HG03439 (cell line): ENCODE results near the gene EPM2AIP1.
"Not testable (repeated sequence)": the region's sequence is repeated elsewhere in the genome, so short reads cannot be mapped to it uniquely, and the experiment has no call there.

Experiments
- ATAC-seq: cut with Tn5 transposase; IDR thresholded peaks from one replicate; pipeline ENCODE4 v1.9.1; 2021; ENCODE audit warnings: mild to moderate bottlenecking, moderate library complexity; ENCODE audit not compliant: unreplicated experiment

Gene EPM2AIP1

DNA sequence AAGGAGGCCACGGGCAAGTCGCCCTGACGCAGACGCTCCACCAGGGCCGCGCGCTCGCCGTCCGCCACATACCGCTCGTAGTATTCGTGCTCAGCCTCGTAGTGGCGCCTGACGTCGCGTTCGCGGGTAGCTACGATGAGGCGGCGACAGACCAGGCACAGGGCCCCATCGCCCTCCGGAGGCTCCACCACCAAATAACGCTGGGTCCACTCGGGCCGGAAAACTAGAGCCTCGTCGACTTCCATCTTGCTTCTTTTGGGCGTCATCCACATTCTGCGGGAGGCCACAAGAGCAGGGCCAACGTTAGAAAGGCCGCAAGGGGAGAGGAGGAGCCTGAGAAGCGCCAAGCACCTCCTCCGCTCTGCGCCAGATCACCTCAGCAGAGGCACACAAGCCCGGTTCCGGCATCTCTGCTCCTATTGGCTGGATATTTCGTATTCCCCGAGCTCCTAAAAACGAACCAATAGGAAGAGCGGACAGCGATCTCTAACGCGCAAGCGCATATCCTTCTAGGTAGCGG lies at the start of gene EPM2AIP1:
Gene EPM2AIP1 (minus strand): TSS at position 326 of the 520 bp plus-strand sequence. CDS start 54 bp downstream, at position 272.
- ATAC-seq: peak; percentile 92

DNA sequence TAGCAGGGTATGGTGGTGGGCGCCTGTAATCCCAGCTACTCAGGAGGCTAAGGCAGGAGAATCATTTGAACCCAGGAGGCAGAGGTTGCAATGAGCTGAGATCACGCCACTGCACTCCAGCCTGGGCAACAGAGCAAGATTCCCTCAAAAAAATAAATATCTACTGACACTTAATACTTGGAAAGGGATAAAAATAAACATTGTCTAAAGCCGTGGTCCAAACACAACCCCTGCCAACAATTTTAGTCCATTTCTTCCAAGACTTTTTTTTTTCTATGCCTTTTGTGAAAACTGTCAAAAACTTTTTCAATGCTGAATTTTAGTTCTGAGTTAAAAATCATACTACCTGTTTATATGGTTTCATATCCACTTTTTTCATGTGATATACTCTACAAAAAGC lies 49.8 kb upstream of the EPM2AIP1 start:
- ATAC-seq: not testable (repeated sequence)

DNA sequence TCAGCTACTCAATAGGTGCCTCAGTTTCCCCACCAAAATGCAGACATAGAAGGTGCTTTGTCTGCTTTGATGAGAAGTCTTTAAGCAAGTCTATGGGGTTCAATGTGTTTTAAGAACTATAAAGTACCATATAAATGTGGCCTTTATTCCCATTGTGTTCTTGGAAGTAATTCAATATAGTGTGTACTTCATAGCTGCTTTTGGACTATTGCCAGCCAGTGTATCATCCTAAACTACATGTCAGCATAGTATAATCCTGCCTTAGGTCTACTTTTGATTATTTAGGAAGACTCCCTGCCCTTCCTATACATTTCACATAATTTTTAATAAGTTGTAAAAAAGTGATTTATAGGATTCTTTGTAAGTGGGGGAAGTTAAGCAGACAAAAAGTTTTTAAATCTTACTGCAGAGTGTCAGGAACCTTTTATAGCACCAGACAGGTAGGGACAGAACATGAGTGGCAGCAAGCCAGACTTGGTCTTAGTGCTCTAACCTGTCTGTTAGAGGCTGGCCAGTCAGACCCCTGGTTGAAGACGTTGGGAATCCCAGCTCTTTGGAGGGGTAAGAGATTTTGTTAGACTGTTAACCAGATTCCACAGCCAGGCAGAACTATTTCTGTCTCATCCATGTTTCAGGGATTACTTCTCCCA lies 48.7 kb upstream of the EPM2AIP1 start:
- no peak for ATAC-seq

DNA sequence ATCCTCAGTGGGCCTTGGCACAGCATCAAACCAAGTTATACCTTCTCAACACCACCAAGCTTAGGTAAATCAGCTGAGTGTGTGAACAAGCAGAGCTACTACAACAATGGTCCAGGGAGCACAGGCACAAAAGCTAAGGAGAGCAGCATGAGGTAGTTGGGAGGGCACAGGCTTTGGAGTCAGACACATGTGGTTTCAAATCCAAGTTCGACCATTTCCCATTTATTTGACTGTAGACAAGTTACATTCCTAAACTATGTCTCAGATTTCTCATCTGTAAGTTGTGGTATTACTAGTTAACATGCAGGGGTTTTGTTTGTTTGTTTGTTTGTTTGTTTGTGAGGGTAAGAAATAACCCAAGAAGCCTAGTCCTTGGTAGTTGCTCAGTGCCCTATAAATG lies 47.3 kb upstream of the EPM2AIP1 start:
- no peak for ATAC-seq

DNA sequence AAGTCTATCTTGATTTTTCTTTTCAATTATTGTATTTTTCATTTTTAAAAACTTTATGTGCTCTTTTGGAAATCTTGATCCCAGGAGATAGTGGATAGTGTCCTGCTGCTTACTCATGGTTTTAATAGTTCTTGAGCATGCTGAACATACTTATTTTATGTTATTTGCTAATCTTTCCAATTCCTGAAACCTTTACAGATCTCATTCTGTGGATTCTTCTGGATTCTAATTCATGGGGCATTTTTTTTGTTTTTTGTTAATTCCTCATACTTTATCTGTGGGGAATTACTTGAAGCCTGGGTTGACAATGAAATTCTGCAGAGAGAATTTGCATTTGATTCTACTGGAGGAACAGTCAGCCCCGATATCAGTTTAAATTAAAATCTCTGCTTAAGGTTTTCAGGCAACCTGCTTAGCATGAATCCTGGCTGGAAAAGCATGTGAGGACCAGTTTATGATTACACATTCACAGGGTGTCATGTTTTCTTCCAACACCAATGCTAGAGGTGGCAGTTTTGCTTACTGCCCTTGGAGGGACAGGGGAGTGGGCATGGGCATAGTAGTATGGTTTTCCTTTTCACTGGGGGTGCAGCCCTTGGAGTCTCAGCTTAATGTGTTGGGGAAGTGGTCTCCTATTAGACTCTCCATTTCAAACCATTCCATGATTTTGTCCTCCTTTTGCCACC lies 46.4 kb upstream of the EPM2AIP1 start:
- no peak for ATAC-seq

DNA sequence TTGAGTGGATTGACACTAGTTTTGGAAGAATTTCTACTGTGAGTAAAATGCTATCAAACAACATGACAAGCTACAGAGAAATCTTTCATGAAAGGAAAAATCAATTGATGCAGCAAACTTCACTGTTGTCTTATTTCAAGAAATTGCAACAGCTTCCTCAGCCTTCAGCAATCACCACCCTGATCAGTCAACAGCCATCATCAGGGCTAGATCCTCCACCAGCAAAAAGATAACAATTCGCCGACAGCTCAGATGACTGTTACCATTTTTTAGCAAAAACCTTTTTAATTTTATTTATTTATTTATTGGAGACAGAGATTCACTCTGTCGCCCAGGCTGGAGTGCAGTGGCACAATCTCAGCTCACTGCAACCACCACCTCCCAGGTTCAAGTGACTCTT lies 44.4 kb upstream of the EPM2AIP1 start:
- ATAC-seq: no peak

DNA sequence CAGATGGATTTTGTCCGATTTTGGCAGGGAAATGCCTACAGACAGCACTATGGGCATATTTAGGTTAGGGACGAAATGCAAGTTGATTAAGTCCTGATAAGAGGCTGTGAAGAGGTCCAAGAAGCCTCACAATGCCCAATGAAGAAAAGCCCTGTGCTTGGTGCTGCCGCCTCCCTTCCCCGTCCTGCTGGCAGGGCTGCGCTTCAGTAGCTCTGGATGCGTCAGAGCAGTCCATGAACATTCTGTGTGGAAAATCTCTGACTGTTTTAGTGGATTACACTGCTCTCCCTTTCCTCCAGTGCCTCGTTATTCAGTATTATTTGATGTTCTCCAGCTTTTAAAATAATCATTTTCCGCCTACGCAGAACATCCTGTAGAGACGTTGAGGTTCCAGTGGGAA lies 40.0 kb upstream of the EPM2AIP1 start:
- no peak for ATAC-seq

DNA sequence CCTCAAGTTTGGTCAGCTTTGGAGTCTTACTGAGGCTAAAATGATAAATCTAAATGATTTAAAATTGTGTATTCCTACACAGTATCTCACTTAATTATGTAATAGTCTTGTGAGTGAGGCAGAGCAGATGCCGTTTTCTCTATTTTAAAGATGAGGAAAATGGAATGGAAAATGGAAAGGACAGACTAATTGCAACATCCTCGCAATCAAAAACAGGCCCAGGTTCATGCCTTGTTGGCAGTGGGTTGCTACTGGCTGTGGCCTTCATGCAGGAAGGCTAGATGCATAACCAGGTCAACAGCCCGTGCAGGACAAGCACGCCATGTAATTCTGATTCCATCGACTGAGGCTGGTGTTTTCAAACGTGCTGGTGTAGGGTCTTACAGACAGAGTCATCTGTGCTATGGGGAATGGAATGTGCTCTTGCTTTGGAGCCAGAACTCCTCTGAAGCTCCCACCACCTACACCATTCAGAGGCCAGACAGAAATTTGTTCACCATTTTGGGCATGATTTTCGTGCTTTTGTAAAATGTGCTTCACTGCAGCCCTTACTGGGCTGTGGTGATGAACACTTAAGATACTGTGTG lies 38.3 kb upstream of the EPM2AIP1 start:
- ATAC-seq: no peak

DNA sequence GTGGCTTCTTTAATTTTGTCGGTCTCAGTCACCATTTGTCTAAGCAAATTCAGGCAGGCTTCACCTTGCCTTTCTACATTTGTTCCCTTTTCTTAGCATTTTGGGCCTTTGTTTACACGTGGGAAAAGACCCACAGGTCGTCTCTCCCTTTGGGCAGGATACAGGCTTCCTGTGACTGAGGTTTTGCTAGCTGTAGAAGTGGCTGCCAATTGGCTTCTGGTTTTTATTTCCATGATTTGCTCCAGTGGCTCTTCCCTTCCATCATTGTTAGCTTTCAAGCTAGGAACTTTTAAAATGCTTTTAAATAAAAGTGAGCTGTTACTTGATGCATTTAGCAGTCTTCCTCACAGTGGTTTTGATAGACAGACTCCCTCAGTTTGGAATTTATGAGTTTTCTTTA lies 37.7 kb upstream of the EPM2AIP1 start:
- no peak for ATAC-seq

DNA sequence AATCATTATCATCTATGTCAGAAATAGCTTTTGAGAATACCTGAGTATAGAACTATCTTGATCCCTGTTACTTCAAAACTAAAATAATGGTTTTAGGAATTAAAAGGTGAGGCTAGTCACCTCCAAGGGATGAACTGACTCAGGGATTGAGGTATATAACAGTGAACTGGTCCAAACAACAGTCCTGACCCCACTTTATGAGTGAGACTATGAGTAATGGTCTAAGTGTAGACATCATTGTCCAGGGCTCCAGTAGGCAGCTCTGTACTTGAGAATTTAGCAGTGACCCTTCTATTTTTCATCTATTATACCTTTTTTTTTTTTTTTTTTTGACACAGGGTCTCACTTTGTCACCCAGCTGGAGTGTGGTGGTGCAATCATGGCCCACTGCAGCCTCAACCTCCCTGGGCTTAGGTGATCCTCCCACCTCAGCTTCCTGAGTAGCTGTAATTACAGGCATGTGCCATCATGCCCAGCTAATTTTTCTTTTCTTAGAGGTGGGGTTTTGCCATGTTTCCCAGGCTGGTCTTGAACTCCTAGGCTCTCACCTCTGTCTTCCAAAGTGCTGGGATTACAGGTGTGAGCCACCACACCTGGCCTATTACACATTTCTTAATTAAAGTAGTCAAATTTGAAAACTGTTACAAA lies 36.7 kb upstream of the EPM2AIP1 start:
- ATAC-seq: no peak

DNA sequence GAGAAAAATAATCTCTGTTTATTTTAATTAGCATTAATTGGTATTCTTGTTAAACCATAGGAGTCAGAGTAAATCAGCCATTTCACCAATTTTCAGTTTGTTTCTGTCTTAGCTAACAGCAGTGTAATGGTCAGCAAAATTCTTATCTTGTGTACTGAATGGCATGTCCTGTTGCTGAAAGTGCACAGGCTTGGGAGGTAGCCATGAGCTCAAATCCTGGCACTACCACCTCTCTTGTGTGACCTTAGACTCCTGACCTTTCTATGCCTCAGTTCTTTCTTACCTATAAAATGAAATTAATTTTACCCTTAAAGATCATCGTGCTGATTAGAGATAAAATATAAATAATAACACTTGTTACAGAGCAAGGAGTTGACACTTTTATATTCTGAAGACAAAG lies 36.2 kb upstream of the EPM2AIP1 start:
- ATAC-seq: no peak

DNA sequence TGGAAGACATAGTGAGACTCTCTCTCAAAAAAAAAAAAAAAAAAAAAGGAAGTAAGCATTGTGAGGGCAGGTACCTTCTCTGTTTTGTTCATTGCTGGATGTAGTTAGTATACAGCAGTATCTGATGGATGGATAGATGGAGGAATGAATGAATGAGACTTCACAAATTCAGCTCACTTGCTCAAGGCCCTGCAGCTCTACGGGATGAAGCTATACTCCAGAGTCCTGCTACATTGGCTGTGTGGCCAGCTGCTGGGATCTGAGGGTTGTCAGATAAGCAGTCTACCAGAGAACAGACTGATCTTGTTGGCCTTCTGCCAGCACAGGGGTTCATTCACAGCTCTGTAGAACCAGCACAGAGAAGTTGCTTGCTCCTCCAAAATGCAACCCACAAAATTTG lies 35.4 kb upstream of the EPM2AIP1 start:
- ATAC-seq: no peak

DNA sequence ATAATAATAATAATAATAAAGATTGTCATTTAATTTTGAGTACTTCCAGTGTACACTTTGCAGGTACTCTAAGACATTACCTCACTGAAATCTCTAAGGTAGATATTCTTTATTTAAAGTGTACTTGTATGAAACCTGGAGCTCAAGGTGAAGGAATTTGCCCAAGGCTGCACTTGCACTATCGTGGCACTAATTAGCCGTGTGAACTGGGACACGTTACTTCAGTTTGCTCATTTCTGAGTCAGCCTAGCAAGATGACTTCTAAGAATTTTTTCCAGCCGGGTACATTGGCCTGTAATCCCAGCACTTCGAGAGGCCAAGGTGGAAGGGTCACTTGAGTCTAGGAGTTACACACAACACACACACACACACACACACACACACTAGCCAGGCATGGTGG lies 33.9 kb upstream of the EPM2AIP1 start:
- ATAC-seq: no peak

DNA sequence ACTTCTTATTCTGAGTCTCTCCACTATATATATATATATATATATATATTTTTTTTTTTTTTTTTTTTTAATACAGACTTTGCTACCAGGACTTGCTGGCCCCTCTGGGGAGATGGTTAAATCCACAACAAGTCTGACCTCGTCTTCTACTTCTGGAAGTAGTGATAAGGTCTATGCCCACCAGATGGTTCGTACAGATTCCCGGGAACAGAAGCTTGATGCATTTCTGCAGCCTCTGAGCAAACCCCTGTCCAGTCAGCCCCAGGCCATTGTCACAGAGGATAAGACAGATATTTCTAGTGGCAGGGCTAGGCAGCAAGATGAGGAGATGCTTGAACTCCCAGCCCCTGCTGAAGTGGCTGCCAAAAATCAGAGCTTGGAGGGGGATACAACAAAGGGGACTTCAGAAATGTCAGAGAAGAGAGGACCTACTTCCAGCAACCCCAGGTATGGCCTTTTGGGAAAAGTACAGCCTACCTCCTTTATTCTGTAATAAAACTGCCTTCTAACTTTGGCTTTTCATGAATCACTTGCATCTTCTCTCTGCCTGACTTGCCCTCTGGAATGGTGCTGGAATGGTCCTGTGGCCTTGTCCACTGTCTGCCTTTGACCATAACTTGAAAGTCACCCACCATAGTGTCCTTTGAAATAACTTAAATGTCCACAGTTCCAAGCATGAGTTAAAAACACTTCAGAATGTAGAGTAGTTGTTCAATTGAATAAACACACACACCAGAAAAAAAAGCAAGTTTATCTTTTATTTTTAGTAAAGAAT lies 32.8 kb upstream of the EPM2AIP1 start:
- ATAC-seq: no peak

DNA sequence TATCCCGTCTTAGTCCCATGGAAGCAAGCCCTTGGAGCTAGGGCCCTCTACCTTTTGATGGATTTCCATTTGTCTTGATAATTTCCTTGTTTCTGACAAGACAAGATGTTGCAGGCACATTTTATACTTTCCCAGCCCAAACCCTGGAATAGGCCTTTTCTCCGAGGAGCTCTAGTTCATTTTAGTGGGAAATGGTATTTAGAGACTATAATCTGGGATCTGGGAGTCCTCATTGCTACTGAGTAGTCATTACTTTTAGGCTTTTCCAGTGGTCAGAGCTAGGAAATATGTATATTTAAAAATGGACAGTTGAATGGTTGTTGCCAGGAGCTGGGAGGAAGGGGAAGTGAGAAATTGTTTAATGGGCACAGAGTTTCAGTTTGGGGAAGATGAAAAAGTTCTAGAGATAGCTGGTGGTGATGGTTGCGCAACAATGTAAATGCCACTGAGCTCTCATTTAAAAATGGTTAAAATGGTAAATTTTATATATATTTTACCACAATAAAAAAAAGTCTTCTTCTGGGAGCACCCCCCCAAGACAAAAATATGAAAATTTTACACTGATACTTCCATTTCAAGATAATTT lies 32.0 kb upstream of the EPM2AIP1 start:
- ATAC-seq: no peak

DNA sequence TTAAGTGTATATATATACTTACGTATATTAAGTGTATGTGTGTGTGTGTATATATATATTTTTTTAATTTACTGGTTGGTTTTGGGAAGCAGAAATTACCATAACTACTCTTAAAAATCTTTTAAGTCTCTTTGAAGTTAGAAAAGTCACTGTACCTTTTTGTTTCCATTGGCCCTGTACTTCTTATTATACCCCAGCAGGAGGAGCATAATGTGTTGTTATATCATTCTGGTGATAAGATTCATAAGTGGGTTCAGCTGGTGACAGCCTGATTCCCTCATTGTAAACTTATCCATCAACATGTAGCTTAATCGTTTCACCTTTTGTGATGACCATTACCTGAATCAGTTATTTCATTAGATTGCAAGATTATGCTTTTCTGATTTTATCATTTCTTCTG lies 31.2 kb upstream of the EPM2AIP1 start:
- no peak for ATAC-seq

DNA sequence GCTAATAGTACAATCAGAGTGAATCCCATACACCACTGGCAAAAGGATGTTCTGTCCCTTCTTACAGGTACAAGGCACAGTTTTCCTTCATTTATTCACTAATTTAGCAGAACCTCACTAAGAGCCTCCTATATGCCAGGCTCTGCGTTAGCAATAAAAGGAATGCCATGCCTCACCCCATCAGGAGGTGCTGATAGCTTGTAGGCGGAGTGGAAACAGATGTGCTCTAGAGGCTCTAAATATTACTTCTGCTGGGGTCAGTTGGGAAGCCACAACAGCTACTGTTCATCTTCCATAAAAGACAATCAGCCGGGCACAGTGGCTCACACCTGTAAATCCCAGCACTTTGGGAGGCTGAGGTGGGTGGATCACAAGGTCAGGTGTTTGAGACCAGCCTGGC lies 24.8 kb upstream of the EPM2AIP1 start:
- no peak for ATAC-seq

DNA sequence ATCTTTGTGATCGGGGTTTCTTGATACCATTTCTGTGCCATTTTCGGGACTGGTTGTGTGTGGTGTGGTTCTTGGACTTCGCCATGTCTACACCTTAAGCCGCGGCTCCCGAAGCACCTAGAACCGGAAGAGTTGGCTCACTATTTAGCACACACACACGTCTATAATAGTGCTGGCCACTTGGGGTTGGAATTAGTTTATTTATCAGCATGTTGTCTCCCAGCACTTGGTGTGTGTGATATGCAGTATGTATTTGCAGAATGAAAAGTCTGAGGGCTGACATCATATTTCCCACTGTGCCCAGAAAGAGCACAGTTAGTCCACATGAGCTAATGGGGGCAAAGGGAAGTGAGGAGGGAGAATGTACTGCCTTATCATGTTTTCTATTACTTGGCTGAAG lies 24.0 kb upstream of the EPM2AIP1 start:
- ATAC-seq: no peak

DNA sequence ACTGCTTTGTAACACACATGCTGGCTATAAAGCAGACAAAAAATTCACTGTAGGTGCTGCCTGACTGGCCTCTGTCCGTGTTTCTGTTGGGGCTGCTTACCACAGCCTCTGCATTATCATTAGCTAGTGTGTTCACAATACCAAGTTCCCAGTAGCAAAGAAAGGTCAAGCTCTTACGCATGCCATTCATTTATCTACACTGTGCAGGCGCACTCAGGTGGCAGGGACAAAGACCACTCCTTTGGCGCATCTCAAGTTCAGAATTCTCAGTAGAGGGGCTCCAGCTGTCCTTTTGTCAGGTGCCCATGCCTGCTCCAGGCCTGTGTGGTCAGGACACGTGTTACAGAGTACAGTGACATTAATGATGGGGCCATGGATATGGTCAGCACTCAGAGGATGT lies 22.7 kb upstream of the EPM2AIP1 start:
- ATAC-seq: no peak

DNA sequence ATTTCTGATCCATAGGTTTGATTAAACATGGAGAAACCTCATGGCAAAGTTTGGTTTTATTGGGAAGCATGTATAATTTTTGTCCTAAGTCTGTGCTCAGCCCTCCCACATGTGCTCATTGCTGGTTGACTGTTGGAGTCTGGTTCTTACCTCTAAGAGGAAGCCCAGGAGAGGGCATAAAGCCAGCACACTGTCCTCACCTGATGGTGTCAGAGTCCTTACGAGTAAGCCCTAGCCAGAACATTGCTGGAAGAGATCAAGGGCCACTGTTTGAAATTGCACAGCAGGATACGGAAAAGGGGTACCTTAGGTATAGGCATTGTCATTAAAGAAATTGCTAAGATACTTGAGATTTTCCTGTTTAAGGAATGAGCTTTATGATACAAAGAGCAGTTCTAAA lies 21.7 kb upstream of the EPM2AIP1 start:
- no peak for ATAC-seq
